B cell (primary cell): ENCODE measurements around the gene MRPL18. TPM values are rescaled to one million over a fixed set of nuclear protein-coding genes. Genes with fewer than 3 reads are reported as not detected.

Experiments
- ATAC-seq: fragments of 200-7000 bp; cut with Tn5 transposase; one replicate; pipeline ENCODE4 v1.10.0; 2021; ENCODE audit warnings: low read depth, mild to moderate bottlenecking, moderate number of reproducible peaks, moderate library complexity
- CTCF ChIA-PET: fragments of 350-600 bp; sonication (Branson Sonifier 250); formaldehyde crosslinking; loops from one replicate; lab custom pipeline; 2021; ENCODE audit warnings: antibody characterized with exemption, inconsistent platforms; lab: Charles Lee
- POLR2A ChIA-PET: fragments of 350-600 bp; sonication (Branson Sonifier 250); formaldehyde crosslinking; loops from one replicate; lab custom pipeline; 2021; ENCODE audit warnings: antibody characterized with exemption; lab: Charles Lee
- DNase-seq: peaks from one replicate; pipeline ENCODE4 v3.0.0; 2013
- H2AFZ ChIP-seq: 2 replicates; pipeline ENCODE4 v1.6.1; 2012; ENCODE audit warnings: mild to moderate bottlenecking, low read depth, low read length; ENCODE audit not compliant: insufficient read depth, poor library complexity, severe bottlenecking
- H3K27ac ChIP-seq, 2 donors: 1 replicate in 1 of 2; 2 replicates in 1 of 2; pipeline ENCODE4 v1.5.1; 2012 to 2013; ENCODE audit warnings: low read length in 2 of 2, mild to moderate bottlenecking in 2 of 2, moderate library complexity in 1 of 2
- H3K27me3 ChIP-seq, 4 experiments: fragments of 200-600 bp in 1 of 4; sonication (generic) in 1 of 4; replicated peaks in 1 of 4; 1 replicate in 2 of 4; 2 replicates in 2 of 4; pipeline versions ENCODE4 v1.6.1 to v1.7.0; 2013 to 2016; ENCODE audit warnings: low read length in 3 of 4, mild to moderate bottlenecking in 2 of 4, mixed read lengths in 1 of 4, moderate library complexity in 1 of 4; ENCODE audit not compliant: insufficient read depth in 4 of 4, control insufficient read depth in 3 of 4; ENCODE audit errors: control extremely low read depth in 1 of 4
- H3K36me3 ChIP-seq, 2 experiments: replicated peaks in 1 of 2; 1 replicate in 1 of 2; 2 replicates in 1 of 2; pipeline versions ENCODE4 v1.6.1 to v1.7.1; 2013; ENCODE audit warnings: low read length in 1 of 2; ENCODE audit not compliant: insufficient read depth in 2 of 2, control insufficient read depth in 1 of 2; ENCODE audit errors: control extremely low read depth in 1 of 2, extremely low read depth in 1 of 2
- H3K4me1 ChIP-seq, 2 donors: fragments of 200-600 bp in 1 of 2; sonication (generic) in 1 of 2; 1 replicate in 1 of 2; 2 replicates in 1 of 2; pipeline versions ENCODE4 v1.5.1 to v1.6.1; 2013 to 2017; ENCODE audit warnings: low read length in 2 of 2; ENCODE audit not compliant: control insufficient read depth in 2 of 2, insufficient read depth in 2 of 2
- H3K4me2 ChIP-seq: replicated peaks from 2 replicates; pipeline ENCODE3; 2012; ENCODE audit warnings: mild to moderate bottlenecking, low read depth, low read length; ENCODE audit not compliant: poor library complexity, severe bottlenecking
- H3K4me3 ChIP-seq, 5 experiments: fragments of 200-600 bp in 1 of 5; sonication (generic) in 1 of 5; 1 replicate in 3 of 5; 2 replicates in 2 of 5; pipeline versions ENCODE4 v1.5.1 to v1.7.0; 2011 to 2016; ENCODE audit warnings: low read length in 4 of 5, mild to moderate bottlenecking in 4 of 5, low read depth in 2 of 5, control low read depth in 1 of 5, moderate library complexity in 1 of 5; ENCODE audit not compliant: insufficient read depth in 1 of 5; ENCODE audit errors: control extremely low read depth in 1 of 5, extremely low read depth in 1 of 5
- H3K79me2 ChIP-seq: fragments of 200-600 bp; sonication (generic); one replicate; pipeline ENCODE4 v1.6.0; 2016; ENCODE audit warnings: low read length; ENCODE audit not compliant: control insufficient read depth, insufficient read depth
- H3K9ac ChIP-seq: fragments of 200-600 bp; sonication (generic); 2 replicates; pipeline ENCODE4 v1.6.1; 2017; ENCODE audit warnings: mild to moderate bottlenecking, low read length, moderate library complexity
- H3K9me3 ChIP-seq, 3 donors: one replicate each; pipeline versions ENCODE4 v1.6.1 to v1.7.1; 2013; ENCODE audit warnings: low read length in 2 of 3; ENCODE audit not compliant: control insufficient read depth in 2 of 3, insufficient read depth in 1 of 3; ENCODE audit errors: control extremely low read depth in 1 of 3
- H4K20me1 ChIP-seq: 2 replicates; pipeline ENCODE4 v1.6.0; 2012; ENCODE audit warnings: mild to moderate bottlenecking, low read length; ENCODE audit not compliant: insufficient read depth, control insufficient read depth, poor library complexity, severe bottlenecking
- H3K27ac Mint-ChIP-seq: one replicate; pipeline ENCODE4 v1.8.0; 2021; ENCODE audit warnings: mixed read lengths
- H3K27me3 Mint-ChIP-seq: one replicate; pipeline ENCODE4 v1.8.0; 2021; ENCODE audit warnings: mixed read lengths
- H3K4me1 Mint-ChIP-seq: one replicate; pipeline ENCODE4 v1.8.0; 2021; ENCODE audit warnings: mixed read lengths
- H3K4me3 Mint-ChIP-seq: one replicate; pipeline ENCODE4 v1.8.0; 2021; ENCODE audit warnings: mixed read lengths
- H3K9me3 Mint-ChIP-seq: one replicate; pipeline ENCODE4 v1.8.0; 2022; ENCODE audit warnings: mixed read lengths; ENCODE audit not compliant: insufficient read depth
- CTCF ChIP-seq: fragments of 200-600 bp; IDR thresholded peaks from one replicate; pipeline ENCODE4 v1.8.0; 2022; ENCODE audit warnings: antibody characterized with exemption, mild to moderate bottlenecking
- EZH2 ChIP-seq: IDR thresholded peaks from 2 replicates; pipeline ENCODE4 v1.6.1; 2012; ENCODE audit warnings: borderline replicate concordance, low read depth, mild to moderate bottlenecking, moderate library complexity, low read length; ENCODE audit not compliant: insufficient read depth, poor library complexity, severe bottlenecking
- WGBS: methylation state at CpG from one replicate; pipeline ENCODE4 v1.1.5; 2013; ENCODE audit warnings: missing lambda C conversion rate; ENCODE audit not compliant: insufficient coverage; 5-methylcytosine and 5-hydroxymethylcytosine counted together
- intact Hi-C: fragments of 100-400 bp; cut with micrococcal nuclease; formaldehyde crosslinking; loops from one replicate; pipeline ENCODE4 v1.10.0; 2022
- polyA plus RNA-seq: library from polyadenylated mRNA; depleted of rRNA; stranded (reverse); fragments of >200 nt; gene quantifications from 2 replicates; pipeline ENCODE4 v1.2.3, GENCODE V29; 2012
- total RNA-seq, 2 donors: library from RNA; stranded (reverse); fragments of 120-200 nt in 1 of 2; gene quantifications; 1 replicate in 1 of 2; 2 replicates in 1 of 2; pipeline versions ENCODE4 v1.2.3 to v1.2.4, GENCODE V29; 2013 to 2022

The MRPL18 gene
- total and polyA plus RNA-seq, 2 donors (not counting 1 experiment from before 2014, with no cell fraction given), result 32.1 to 35.1 TPM

GRCh38 chr6:159751448-159751847, 38.8 kb upstream of the MRPL18 start:
- Histone ChIP-seq H3K27ac (no peak overlapping the region), H3K4me1 (no peaks in the 10 kb centered on the region), H3K4me3 (no peak overlapping the region), H3K27me3 (no peaks in the 10 kb centered on the region), H4K20me1 (no peaks in the 10 kb centered on the region), H3K79me2 (peaks cover 3% of the 10 kb centered on the region), H3K9ac (no peak overlapping the region), H3K36me3 (peaks cover 23 to 70% of the 10 kb centered on the region in 2 experiments), H3K9me3 (no peaks in the 10 kb centered on the region), H2AFZ (no peak overlapping the region), H3K4me2 (no peak overlapping the region)
- Mint-ChIP-seq H3K9me3 (no peaks in the 10 kb centered on the region), H3K27ac (no peak overlapping the region), H3K4me1 (no peaks in the 10 kb centered on the region), H3K4me3 (no peak overlapping the region), H3K27me3 (no peaks in the 10 kb centered on the region)
- ChIA-PET POLR2A (no interaction called here), CTCF (interaction anchor here (0.6 to 1.2 kb wide), 4 partner anchors 22 to 62 kb away, joined by 3 read pairs; no protein-coding TSS in a partner anchor)
- no peak for TF ChIP-seq CTCF
- no peak for TF ChIP-seq EZH2
- no CpG with 5 or more reads among the region's 3 CpGs for WGBS
- intact Hi-C loops, result no loop called here
- ATAC-seq (no peak), DNase-seq (no peak)

GRCh38 chr6:159753081-159753872, 37.0 kb upstream of the MRPL18 start:
- H3K27me3 Mint-ChIP-seq, result no peaks in the 10 kb centered on the region
- Histone ChIP-seq H2AFZ (no peak overlapping the region), H3K4me2 (no peak overlapping the region), H4K20me1 (no peaks in the 10 kb centered on the region), H3K4me3 (no peak overlapping the region), H3K27me3 (no peaks in the 10 kb centered on the region), H3K4me1 (no peaks in the 10 kb centered on the region), H3K79me2 (no peaks in the 10 kb centered on the region), H3K9ac (no peak overlapping the region), H3K9me3 (no peaks in the 10 kb centered on the region), H3K27ac (no peak overlapping the region), H3K36me3 (peaks cover 15 to 59% of the 10 kb centered on the region in 2 experiments)
- ATAC-seq, result no peak
- TF ChIP-seq EZH2 (no peak), CTCF (no peak)
- no peaks in the 10 kb centered on the region for H3K4me1 Mint-ChIP-seq
- no peaks in the 10 kb centered on the region for H3K9me3 Mint-ChIP-seq
- no peak overlapping the region for H3K4me3 Mint-ChIP-seq
- WGBS, result 94% methylated on average over 3 of the region's 6 CpGs
- intact Hi-C loops, result no loop called here
- ChIA-PET CTCF (no interaction called here), POLR2A (no interaction called here)
- H3K27ac Mint-ChIP-seq, result no peak overlapping the region
- no peak for DNase-seq
